GM13977 (cell line): ENCODE measurements around the gene SH3RF3.
A peak's percentile ranks its signal among the peaks of the same experiment; 100 is the strongest.

Experiments used
- DNase-seq: peaks from one replicate; pipeline ENCODE4 v3.0.0; 2012; ENCODE audit warnings: low spot score
- CTCF ChIP-seq: IDR thresholded peaks from 2 replicates; pipeline ENCODE4 v1.5.1; 2012; ENCODE audit warnings: mild to moderate bottlenecking, control low read depth; ENCODE audit not compliant: insufficient read depth; ENCODE audit errors: extremely low read depth, missing control alignments
- in situ Hi-C: fragments of 300-500 bp; cut with MboI; formaldehyde crosslinking; loops from one replicate; pipeline ENCODE4 v1.12.0; 2022; ENCODE audit warnings: low sequenced_read_pairs, low pct_unique_long_range_greater_than_20kb, mixed read lengths, inconsistent platforms; ENCODE audit not compliant: unreplicated experiment

Gene SH3RF3

GRCh38 chr2:109141006-109141600, 12.1 kb downstream of the SH3RF3 start:
- in situ Hi-C loops, result no loop called here
- no peak for DNase-seq
- TF ChIP-seq CTCF, result no peak

- DNase-seq, result no peak
- in situ Hi-C loops, result no loop called here
- TF ChIP-seq CTCF, result no peak
These were observed 12.8 kb downstream of the SH3RF3 start for GRCh38 chr2:109141727-109142283.

- in situ Hi-C loops, result no loop called here
- DNase-seq, result no peak
- no peak for TF ChIP-seq CTCF
These were observed 13.6 kb downstream of the SH3RF3 start for GRCh38 chr2:109142416-109143210.

- DNase-seq, result peak; percentile 43
- in situ Hi-C loops, result no loop called here
- no peak for TF ChIP-seq CTCF
These were observed 14.5 kb downstream of the SH3RF3 start for GRCh38 chr2:109143214-109144187.

GRCh38 chr2:109144271-109144670, 15.3 kb downstream of the SH3RF3 start:
- no peak for DNase-seq
- no peak for TF ChIP-seq CTCF
- in situ Hi-C loops, result no loop called here

- in situ Hi-C loops, result no loop called here
- DNase-seq, result no peak
- TF ChIP-seq CTCF, result no peak
These were observed 15.7 kb downstream of the SH3RF3 start for GRCh38 chr2:109144721-109145120.
